ENCODE measurements around the gene ULK2.

The ULK2 gene

GRCh38 chr17:19725486-19725885 is 142.2 kb downstream of the ULK2 start:
- H3K4me3 ChIP-seq (ENCODE audit: low read depth, low read length): no peak overlapping the region
- TF ChIP-seq CTCF (IDR thresholded peaks at IDR 0.05; ENCODE audit: low read depth, low read length): no peak

DNA sequence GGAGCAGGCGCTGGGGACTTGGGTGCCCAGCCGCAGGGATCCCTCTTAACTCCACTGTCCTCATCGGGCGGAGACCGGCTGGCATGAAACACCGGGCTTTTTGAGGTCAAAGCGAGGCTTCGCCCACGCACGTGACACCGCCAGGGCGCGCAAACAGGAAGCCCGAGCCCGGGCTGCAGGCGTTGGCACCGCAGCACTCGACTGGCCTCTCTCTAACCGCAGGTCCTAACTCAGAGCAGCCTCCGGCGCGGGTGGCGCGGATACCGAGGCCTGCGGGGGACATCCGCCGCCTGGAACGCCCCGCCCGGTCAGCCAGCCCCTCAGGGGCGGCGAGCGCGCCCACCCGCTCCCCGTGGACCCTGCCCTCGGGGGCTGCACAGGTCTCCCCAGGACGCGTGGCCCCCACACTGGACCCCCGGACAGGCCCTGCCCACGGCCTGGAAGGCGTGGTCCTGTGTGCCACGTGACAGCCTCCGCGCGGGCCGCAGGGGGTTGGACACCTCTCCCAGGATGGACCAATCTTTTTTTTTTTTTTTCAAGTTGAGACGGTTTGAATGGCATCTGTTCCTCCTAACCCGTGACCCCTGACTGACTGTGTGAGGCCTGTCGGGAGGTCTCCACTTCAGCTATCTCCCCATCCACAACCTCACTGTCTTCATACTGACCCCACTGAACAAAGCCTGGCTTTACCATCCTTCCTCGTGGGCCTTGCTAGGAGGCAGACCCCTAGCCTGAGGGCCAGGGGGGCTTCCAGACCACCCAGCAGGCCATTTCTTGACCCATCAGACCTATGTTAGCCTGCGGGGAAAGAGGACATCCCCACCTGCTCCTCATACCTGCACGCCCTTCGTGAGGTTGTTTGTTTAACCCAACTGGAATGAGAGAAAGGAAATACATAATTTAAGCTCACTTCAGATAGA is 143.0 kb downstream of the ULK2 start:
- no peak overlapping the region for H3K4me3 ChIP-seq (ENCODE audit: low read depth, low read length)

DNA sequence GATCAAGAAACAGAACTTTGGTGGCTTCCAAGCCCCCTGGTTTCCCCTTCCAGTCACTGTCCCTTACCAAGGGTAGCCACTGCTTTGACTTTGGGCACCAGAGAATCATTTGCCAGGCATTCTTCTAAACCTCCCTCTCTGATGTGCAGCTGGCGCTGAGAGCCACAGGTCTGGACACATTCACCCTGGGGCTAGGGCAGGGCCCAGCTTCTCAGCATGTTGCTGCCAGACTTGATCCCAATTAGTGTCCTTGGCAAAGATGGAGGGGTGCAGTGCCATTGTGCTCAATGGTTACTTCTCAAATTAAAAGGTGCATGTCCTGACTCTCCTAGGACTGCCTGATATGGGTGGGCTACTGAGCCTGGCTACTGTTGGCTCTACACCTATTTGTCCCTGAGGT is 143.8 kb downstream of the ULK2 start:
- TF ChIP-seq CTCF (IDR thresholded peaks at IDR 0.05; ENCODE audit: low read depth, low read length): no peak
- no peak overlapping the region for H3K4me3 ChIP-seq (ENCODE audit: low read depth, low read length)

More for the DNA sequence above, 143.0 kb downstream of the ULK2 start:
- no peak for TF ChIP-seq CTCF (IDR thresholded peaks at IDR 0.05; ENCODE audit: low read depth, low read length)

Measured in WI38 (cell line).